Non-pigmented ciliary epithelial cell (primary cell): ENCODE data around the gene CLIP1.
"Not testable (repeated sequence)": the region's sequence is repeated elsewhere in the genome, so short reads cannot be mapped to it uniquely, and the experiment has no call there.

ENCODE experiments used
- DNase-seq: peaks from one replicate; pipeline ENCODE4 v3.0.0-alpha.2; 2010; ENCODE audit warnings: low read depth

Gene CLIP1

GRCh38 chr12:122395319-122395718 is 27.1 kb downstream of the CLIP1 start:
- DNase-seq, result peak; percentile 66

- DNase-seq, result no peak
Observed at GRCh38 chr12:122394626-122395194, 27.8 kb downstream of the CLIP1 start.

GRCh38 chr12:122393817-122394216 is 28.7 kb downstream of the CLIP1 start:
- no peak for DNase-seq

GRCh38 chr12:122392411-122392810 is 30.1 kb downstream of the CLIP1 start:
- DNase-seq, result no peak

GRCh38 chr12:122389677-122390076 is 32.8 kb downstream of the CLIP1 start:
- DNase-seq, result no peak

GRCh38 chr12:122387887-122388286 is 34.6 kb downstream of the CLIP1 start:
- DNase-seq, result no peak

GRCh38 chr12:122385171-122386016 is 37.1 kb downstream of the CLIP1 start:
- DNase-seq, result no peak

GRCh38 chr12:122382919-122383350 is 39.5 kb downstream of the CLIP1 start:
- no peak for DNase-seq

- no peak for DNase-seq
Observed at GRCh38 chr12:122381021-122381420, 41.4 kb downstream of the CLIP1 start.

GRCh38 chr12:122376751-122377150 is 45.7 kb downstream of the CLIP1 start:
- not testable (repeated sequence) for DNase-seq

- no peak for DNase-seq
Observed at GRCh38 chr12:122374707-122375106, 47.8 kb downstream of the CLIP1 start.

GRCh38 chr12:122371475-122372045 is 50.9 kb downstream of the CLIP1 start:
- DNase-seq, result no peak

GRCh38 chr12:122368361-122369073 is 54.0 kb downstream of the CLIP1 start:
- no peak for DNase-seq

- not testable (repeated sequence) for DNase-seq
Observed at GRCh38 chr12:122367632-122368031, 54.8 kb downstream of the CLIP1 start.

GRCh38 chr12:122366685-122367475 is 55.6 kb downstream of the CLIP1 start:
- DNase-seq, result peak; percentile 77

GRCh38 chr12:122365226-122365625 is 57.2 kb downstream of the CLIP1 start:
- DNase-seq, result not testable (repeated sequence)

GRCh38 chr12:122363782-122364181 is 58.7 kb downstream of the CLIP1 start:
- DNase-seq, result no peak

GRCh38 chr12:122362755-122363154 is 59.7 kb downstream of the CLIP1 start:
- no peak for DNase-seq

GRCh38 chr12:122358403-122358802 is 64.1 kb downstream of the CLIP1 start:
- DNase-seq, result not testable (repeated sequence)

GRCh38 chr12:122357536-122357935 is 64.9 kb downstream of the CLIP1 start:
- not testable (repeated sequence) for DNase-seq

- not testable (repeated sequence) for DNase-seq
Observed at GRCh38 chr12:122356991-122357390, 65.5 kb downstream of the CLIP1 start.

GRCh38 chr12:122356192-122356635 is 66.3 kb downstream of the CLIP1 start:
- DNase-seq, result no peak
